ENCODE data around the gene ATP5PO.
"Not testable (repeated sequence)": the region's sequence is repeated elsewhere in the genome, so short reads cannot be mapped to it uniquely, and the experiment has no call there.

ATP5PO gene

GRCh38 chr21:33881689-33882440 is 33.7 kb downstream of the ATP5PO start:
- H3K4me1 Mint-ChIP-seq (ENCODE audit: low read depth), result no peaks in the 10 kb centered on the region
- no peaks in the 10 kb centered on the region for H3K36me3 Mint-ChIP-seq (ENCODE audit: low read depth)
- DNase-seq (ENCODE audit: low spot score), result no peak
- H3K9me3 Mint-ChIP-seq, result no peaks in the 10 kb centered on the region
- no peak overlapping the region for H3K27ac Mint-ChIP-seq
- peaks cover 7% of the 10 kb centered on the region for H3K27me3 Mint-ChIP-seq (ENCODE audit: low read depth)
- no peak overlapping the region for H3K4me3 Mint-ChIP-seq

DNA sequence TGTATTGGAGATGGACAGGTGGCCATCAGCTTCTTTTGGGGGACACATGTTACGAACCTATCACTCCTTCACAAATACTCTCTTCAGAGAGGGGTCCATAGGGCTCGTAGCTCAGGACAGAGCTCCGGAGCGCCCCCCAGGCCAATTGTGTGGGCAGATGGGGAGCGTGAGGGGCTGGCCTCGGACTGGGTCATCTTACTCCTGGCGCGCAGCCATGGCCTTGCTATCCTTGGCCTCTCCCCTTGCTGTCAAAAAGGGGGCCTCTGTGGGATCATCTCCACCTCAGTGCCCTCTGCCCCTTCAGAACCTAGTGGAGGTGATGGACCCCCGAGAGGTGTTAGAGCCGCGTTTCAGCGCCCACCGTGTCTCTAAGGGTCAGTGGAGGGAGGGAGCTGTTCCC is 35.0 kb downstream of the ATP5PO start:
- Mint-ChIP-seq H3K36me3 (ENCODE audit: low read depth) (no peaks in the 10 kb centered on the region), H3K9me3 (no peaks in the 10 kb centered on the region), H3K27me3 (ENCODE audit: low read depth) (peaks cover 9% of the 10 kb centered on the region), H3K4me1 (ENCODE audit: low read depth) (no peaks in the 10 kb centered on the region), H3K27ac (no peak overlapping the region), H3K4me3 (no peak overlapping the region)
- no peak for DNase-seq (ENCODE audit: low spot score)

GRCh38 chr21:33878824-33879223 is 36.8 kb downstream of the ATP5PO start:
- Mint-ChIP-seq H3K4me3 (no peak overlapping the region), H3K27ac (no peak overlapping the region), H3K9me3 (no peaks in the 10 kb centered on the region), H3K36me3 (ENCODE audit: low read depth) (no peaks in the 10 kb centered on the region), H3K4me1 (ENCODE audit: low read depth) (no peaks in the 10 kb centered on the region), H3K27me3 (ENCODE audit: low read depth) (peaks cover 3% of the 10 kb centered on the region)
- DNase-seq (ENCODE audit: low spot score), result no peak

DNA sequence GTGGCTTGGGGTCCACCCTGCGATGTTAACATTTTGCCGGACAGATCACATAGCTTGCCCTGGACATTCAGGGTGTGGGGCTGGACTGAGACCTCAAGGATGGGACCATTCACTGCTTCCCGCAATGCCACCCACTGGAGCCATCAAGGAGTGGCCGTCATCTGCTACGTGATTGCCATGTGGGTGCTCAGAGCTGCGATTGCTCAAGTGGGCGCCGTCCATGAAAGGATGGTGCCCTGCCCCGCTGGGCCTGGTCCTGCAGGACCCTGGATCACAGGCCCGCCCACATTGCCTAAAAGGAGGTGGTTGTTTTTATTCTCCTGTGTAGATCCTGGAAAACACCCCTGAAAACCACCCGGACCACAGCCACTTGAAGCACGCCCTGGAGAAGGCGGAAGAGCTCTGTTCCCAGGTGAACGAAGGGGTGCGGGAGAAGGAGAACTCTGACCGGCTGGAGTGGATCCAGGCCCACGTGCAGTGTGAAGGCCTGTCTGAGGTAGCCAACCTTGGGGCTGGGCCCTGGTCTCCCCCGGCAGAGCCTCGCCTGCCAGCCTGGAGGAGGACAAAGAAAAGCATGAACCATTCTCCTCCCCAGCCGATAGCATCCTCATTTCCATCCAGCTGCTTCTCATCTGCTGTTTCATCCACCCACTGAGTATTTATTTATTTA is 40.4 kb downstream of the ATP5PO start:
- peaks cover 3% of the 10 kb centered on the region for H3K27me3 Mint-ChIP-seq (ENCODE audit: low read depth)
- peaks cover 1% of the 10 kb centered on the region for H3K4me1 Mint-ChIP-seq (ENCODE audit: low read depth)
- H3K4me3 Mint-ChIP-seq, result no peak overlapping the region
- no peak overlapping the region for H3K27ac Mint-ChIP-seq
- no peaks in the 10 kb centered on the region for H3K9me3 Mint-ChIP-seq
- DNase-seq (ENCODE audit: low spot score), result no peak
- no peaks in the 10 kb centered on the region for H3K36me3 Mint-ChIP-seq (ENCODE audit: low read depth)

DNA sequence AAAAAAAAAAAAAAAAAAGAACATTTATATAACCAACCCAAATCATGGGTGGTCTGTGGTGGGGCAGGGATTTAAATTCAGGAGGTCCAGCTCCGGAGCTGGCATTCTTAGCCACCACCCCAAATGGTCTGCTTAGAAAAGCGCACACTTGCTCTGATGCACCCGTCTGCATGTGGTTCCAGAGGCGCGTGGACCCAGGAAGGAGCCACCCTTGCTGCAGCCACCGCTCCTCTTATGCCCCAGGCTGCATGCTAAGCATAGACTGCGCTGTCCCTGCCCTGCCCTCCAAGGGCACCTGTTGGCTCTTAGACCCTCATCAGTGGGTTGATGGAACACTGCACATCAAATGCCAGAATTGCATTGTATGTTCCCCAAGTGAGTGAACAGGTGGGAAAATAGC is 41.4 kb downstream of the ATP5PO start:
- no peaks in the 10 kb centered on the region for H3K36me3 Mint-ChIP-seq (ENCODE audit: low read depth)
- H3K27me3 Mint-ChIP-seq (ENCODE audit: low read depth), result peaks cover 7% of the 10 kb centered on the region
- peaks cover 1% of the 10 kb centered on the region for H3K4me1 Mint-ChIP-seq (ENCODE audit: low read depth)
- no peak for DNase-seq (ENCODE audit: low spot score)
- H3K4me3 Mint-ChIP-seq, result no peak overlapping the region
- H3K27ac Mint-ChIP-seq, result no peak overlapping the region
- H3K9me3 Mint-ChIP-seq, result no peaks in the 10 kb centered on the region

- peaks cover 1% of the 10 kb centered on the region for H3K4me1 Mint-ChIP-seq (ENCODE audit: low read depth)
- H3K4me3 Mint-ChIP-seq, result no peak overlapping the region
- no peaks in the 10 kb centered on the region for H3K9me3 Mint-ChIP-seq
- H3K27me3 Mint-ChIP-seq (ENCODE audit: low read depth), result peaks cover 5% of the 10 kb centered on the region
- DNase-seq (ENCODE audit: low spot score), result no peak
- H3K27ac Mint-ChIP-seq, result no peak overlapping the region
- no peaks in the 10 kb centered on the region for H3K36me3 Mint-ChIP-seq (ENCODE audit: low read depth)
Observed at GRCh38 chr21:33872881-33873515, 42.6 kb downstream of the ATP5PO start.

- Mint-ChIP-seq H3K27me3 (ENCODE audit: low read depth) (peaks cover 3% of the 10 kb centered on the region), H3K4me3 (no peak overlapping the region), H3K36me3 (ENCODE audit: low read depth) (no peaks in the 10 kb centered on the region), H3K9me3 (no peaks in the 10 kb centered on the region), H3K4me1 (ENCODE audit: low read depth) (peaks cover 4% of the 10 kb centered on the region), H3K27ac (no peak overlapping the region)
- DNase-seq (ENCODE audit: low spot score), result no peak
Observed at GRCh38 chr21:33871171-33871570, 44.4 kb downstream of the ATP5PO start.

DNA sequence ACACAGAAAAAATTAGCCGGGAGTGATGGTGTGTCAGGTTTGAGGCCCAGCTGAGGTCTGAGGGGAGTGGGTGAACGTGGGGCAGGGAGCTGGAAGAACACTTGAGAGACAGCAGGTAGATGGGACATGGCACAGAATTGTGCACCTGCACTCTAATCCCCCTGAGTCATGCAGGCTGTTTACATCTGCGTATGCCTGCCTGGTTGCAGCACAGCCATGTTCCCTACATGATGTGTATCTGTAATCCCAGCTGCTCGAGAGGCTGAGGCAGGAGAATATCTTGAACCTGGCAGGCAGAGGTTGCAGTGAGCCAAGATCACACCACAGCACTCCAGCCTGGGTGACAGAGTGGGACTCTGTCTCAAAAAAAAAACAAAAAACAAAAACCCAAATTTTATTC is 44.8 kb downstream of the ATP5PO start:
- peaks cover 3% of the 10 kb centered on the region for H3K27me3 Mint-ChIP-seq (ENCODE audit: low read depth)
- no peak overlapping the region for H3K4me3 Mint-ChIP-seq
- H3K4me1 Mint-ChIP-seq (ENCODE audit: low read depth), result peaks cover 4% of the 10 kb centered on the region
- no peak for DNase-seq (ENCODE audit: low spot score)
- H3K27ac Mint-ChIP-seq, result no peak overlapping the region
- H3K9me3 Mint-ChIP-seq, result no peaks in the 10 kb centered on the region
- no peaks in the 10 kb centered on the region for H3K36me3 Mint-ChIP-seq (ENCODE audit: low read depth)

- no peaks in the 10 kb centered on the region for H3K36me3 Mint-ChIP-seq (ENCODE audit: low read depth)
- peaks cover 4% of the 10 kb centered on the region for H3K4me1 Mint-ChIP-seq (ENCODE audit: low read depth)
- no peaks in the 10 kb centered on the region for H3K9me3 Mint-ChIP-seq
- H3K27me3 Mint-ChIP-seq (ENCODE audit: low read depth), result peaks cover 3% of the 10 kb centered on the region
- DNase-seq (ENCODE audit: low spot score), result no peak
- H3K4me3 Mint-ChIP-seq, result no peak overlapping the region
- H3K27ac Mint-ChIP-seq, result no peak overlapping the region
Observed at GRCh38 chr21:33869873-33870272, 45.7 kb downstream of the ATP5PO start.

GRCh38 chr21:33867868-33868267 is 47.7 kb downstream of the ATP5PO start:
- H3K4me1 Mint-ChIP-seq (ENCODE audit: low read depth); H3K27ac Mint-ChIP-seq; H3K27me3 Mint-ChIP-seq (ENCODE audit: low read depth); DNase-seq (ENCODE audit: low spot score); H3K9me3 Mint-ChIP-seq; H3K36me3 Mint-ChIP-seq (ENCODE audit: low read depth): not testable (repeated sequence)
- peak overlapping the region; percentile 57 for H3K4me3 Mint-ChIP-seq

GRCh38 chr21:33866826-33867225 is 48.8 kb downstream of the ATP5PO start:
- Mint-ChIP-seq H3K36me3 (ENCODE audit: low read depth) (no peaks in the 10 kb centered on the region), H3K4me3 (no peak overlapping the region), H3K9me3 (no peaks in the 10 kb centered on the region), H3K27ac (no peak overlapping the region), H3K4me1 (ENCODE audit: low read depth) (peaks cover 4% of the 10 kb centered on the region), H3K27me3 (ENCODE audit: low read depth) (peaks cover 3% of the 10 kb centered on the region)
- no peak for DNase-seq (ENCODE audit: low spot score)

DNA sequence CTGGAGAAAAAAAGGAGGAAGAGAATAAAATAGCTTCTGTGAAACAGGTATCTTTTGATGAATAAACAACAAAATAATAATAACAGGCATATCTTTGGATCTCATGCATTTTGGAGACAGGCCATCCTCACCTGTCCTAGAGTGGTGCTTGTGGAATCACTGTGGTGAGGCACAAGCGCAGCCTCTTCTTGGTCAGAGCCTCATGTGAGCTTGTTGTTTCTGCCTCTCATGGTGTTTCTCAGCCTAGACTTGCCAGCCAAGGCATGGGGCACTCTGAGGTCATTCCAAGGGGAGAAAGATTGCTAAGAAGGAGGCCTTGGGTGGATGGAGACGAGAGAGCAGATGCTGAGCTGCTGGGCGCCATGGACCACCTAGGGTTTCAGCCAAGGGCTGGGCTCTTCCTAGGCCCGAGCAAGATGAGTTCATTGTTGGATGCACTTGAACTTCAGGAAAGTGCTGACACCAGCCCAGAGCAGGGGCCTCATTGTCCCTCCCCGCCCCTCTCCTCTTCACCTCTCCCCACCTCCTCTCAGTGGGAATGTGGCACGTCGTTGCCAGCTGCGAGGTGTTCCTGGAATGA is 49.5 kb downstream of the ATP5PO start:
- no peak for DNase-seq (ENCODE audit: low spot score)
- H3K27ac Mint-ChIP-seq, result no peak overlapping the region

GRCh38 chr21:33865176-33865575 is 50.4 kb downstream of the ATP5PO start:
- no peak overlapping the region for H3K4me3 Mint-ChIP-seq
- no peaks in the 10 kb centered on the region for H3K36me3 Mint-ChIP-seq (ENCODE audit: low read depth)
- H3K9me3 Mint-ChIP-seq, result no peaks in the 10 kb centered on the region
- H3K27me3 Mint-ChIP-seq (ENCODE audit: low read depth), result peaks cover 3% of the 10 kb centered on the region
- no peak overlapping the region for H3K27ac Mint-ChIP-seq
- peaks cover 3% of the 10 kb centered on the region for H3K4me1 Mint-ChIP-seq (ENCODE audit: low read depth)
- DNase-seq (ENCODE audit: low spot score), result no peak

More for the DNA sequence above, 49.5 kb downstream of the ATP5PO start:
- H3K27me3 Mint-ChIP-seq (ENCODE audit: low read depth), result peaks cover 3% of the 10 kb centered on the region
- H3K36me3 Mint-ChIP-seq (ENCODE audit: low read depth), result no peaks in the 10 kb centered on the region
- H3K9me3 Mint-ChIP-seq, result no peaks in the 10 kb centered on the region
- peaks cover 3% of the 10 kb centered on the region for H3K4me1 Mint-ChIP-seq (ENCODE audit: low read depth)
- H3K4me3 Mint-ChIP-seq, result no peak overlapping the region

GRCh38 chr21:33864150-33864549 is 51.5 kb downstream of the ATP5PO start:
- Mint-ChIP-seq H3K36me3 (ENCODE audit: low read depth) (no peaks in the 10 kb centered on the region), H3K4me1 (ENCODE audit: low read depth) (peaks cover 3% of the 10 kb centered on the region), H3K27ac (no peak overlapping the region), H3K4me3 (no peak overlapping the region), H3K27me3 (ENCODE audit: low read depth) (no peaks in the 10 kb centered on the region), H3K9me3 (no peaks in the 10 kb centered on the region)
- DNase-seq (ENCODE audit: low spot score), result no peak

Measured in T-helper 2 cell treated with Interferon-gamma antibody and Interleukin-4, amounts not matched to agents 5 μg/mL and 100 μg/mL, for 36 hours (primary cell).